Gastroesophageal sphincter (tissue), 4 donors: ENCODE results near the gene PRRC2A. TPM values are rescaled to one million over a fixed set of nuclear protein-coding genes. Genes with fewer than 3 reads are reported as not detected.
A peak's percentile ranks its signal among the peaks of the same experiment; 100 is the strongest.
"Not testable (repeated sequence)": the region's sequence is repeated elsewhere in the genome, so short reads cannot be mapped to it uniquely, and the experiment has no call there.

Source experiments
- ATAC-seq: fragments of 150-250 bp; one replicate; pipeline ENCODE4 v1.9.1; 2016; ENCODE audit warnings: mild to moderate bottlenecking, moderate library complexity
- H3K27ac ChIP-seq, 4 donors: fragments of 200-600 bp; sonication (generic) in 3 of 4; 1 replicate in 3 of 4; 2 replicates in 1 of 4; pipeline ENCODE4 v1.5.1; 2016 to 2019
- H3K27me3 ChIP-seq: fragments of 200-600 bp; sonication (generic); one replicate; pipeline ENCODE4 v1.5.1; 2019
- H3K36me3 ChIP-seq, 2 donors: fragments of 200-600 bp; sonication (generic); one replicate each; pipeline ENCODE4 v1.5.1; 2019; ENCODE audit warnings: control low read depth in 1 of 2
- H3K4me1 ChIP-seq, 3 donors: fragments of 200-600 bp; sonication (generic); 1 replicate in 2 of 3; 2 replicates in 1 of 3; pipeline ENCODE4 v1.5.1; 2016 to 2019; ENCODE audit warnings: control low read depth in 2 of 3
- H3K4me3 ChIP-seq, 2 donors: fragments of 200-600 bp; sonication (generic); one replicate each; pipeline ENCODE4 v1.5.1; 2019; ENCODE audit warnings: mild to moderate bottlenecking in 1 of 2, moderate library complexity in 1 of 2
- H3K9me3 ChIP-seq, 3 donors: fragments of 200-600 bp; sonication (generic); one replicate each; pipeline ENCODE4 v1.5.1; 2017 to 2019; ENCODE audit warnings: control low read depth in 2 of 3
- EP300 ChIP-seq: sonication (generic); formaldehyde crosslinking; IDR thresholded peaks from one replicate; pipeline ENCODE4 v1.6.1; 2017; ENCODE audit warnings: antibody characterized with exemption, mild to moderate bottlenecking
- POLR2A ChIP-seq, 2 donors: fragments of 450-650 bp; IDR thresholded peaks; one replicate each; pipeline ENCODE4 v1.6.1; 2017; ENCODE audit warnings: antibody characterized with exemption in 2 of 2, mild to moderate bottlenecking in 2 of 2, moderate library complexity in 1 of 2
- POLR2AphosphoS5 ChIP-seq: sonication (generic); formaldehyde crosslinking; IDR thresholded peaks from one replicate; pipeline ENCODE4 v1.6.1; 2017; ENCODE audit warnings: antibody characterized with exemption
- WGBS, 2 donors: methylation state at CpG; one replicate each; pipeline ENCODE4 v1.1.5; 2018; ENCODE audit warnings: low coverage in 1 of 2; 5-methylcytosine and 5-hydroxymethylcytosine counted together
- total RNA-seq, 4 donors: library from RNA; depleted of rRNA; stranded (reverse); fragments of >200 nt; gene quantifications; one replicate each; pipeline ENCODE4 v1.1.0, GENCODE V29; 2016
- TF ChIP-seq, protein P1 (sequence below), 4 experiments: fragments of 200-600 bp in 2 of 4; fragments of 450-650 bp in 2 of 4; sonication (generic) in 1 of 4; IDR thresholded peaks; one replicate each; pipeline ENCODE4 v1.5.1; 2017 to 2019; ENCODE audit warnings: antibody characterized with exemption in 4 of 4, mild to moderate bottlenecking in 2 of 4, moderate library complexity in 2 of 4

The PRRC2A gene
- total RNA-seq, 4 donors from 2014 or later, result 47.9 to 137 (median 76.2) TPM

DNA sequence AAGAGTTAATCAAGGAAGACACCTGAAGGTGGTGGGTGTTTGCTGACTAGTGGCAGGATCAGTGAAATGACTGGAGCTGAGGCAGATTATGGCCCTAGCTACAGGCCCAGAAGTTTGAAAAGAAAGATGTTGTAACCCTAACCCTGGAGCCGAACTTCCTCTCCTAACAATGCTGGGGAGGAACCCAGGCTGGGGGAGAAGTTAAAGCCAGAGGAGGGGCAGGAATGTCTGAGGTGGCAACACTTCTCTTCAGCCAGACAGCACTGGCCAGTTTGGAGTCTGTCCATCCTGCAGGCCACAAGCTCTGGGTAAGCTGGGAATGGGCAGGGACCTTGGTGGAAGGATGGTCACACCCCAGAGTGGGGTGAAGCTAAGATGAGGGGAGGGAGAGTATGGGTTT, 34.5 kb upstream of the PRRC2A start, which contains the start of gene LST1:
LST1 (plus strand) TSS at position 270 of the 400 bp plus-strand sequence. CDS start 1,023 bp downstream, outside the sequence.
- peaks cover 24% of the 10 kb centered on the region for H3K27me3 ChIP-seq
- H3K27ac ChIP-seq, result peak within 1 kb of the TSS in 1 of 4 donors; percentile 44
- H3K36me3 ChIP-seq, result no peaks in the 10 kb centered on the region
- H3K4me1 ChIP-seq, result peaks cover 0 to 14% (median 9%) of the 10 kb centered on the region in 3 donors
- TF ChIP-seq EP300, result no peak
- TF ChIP-seq, protein P1, sequence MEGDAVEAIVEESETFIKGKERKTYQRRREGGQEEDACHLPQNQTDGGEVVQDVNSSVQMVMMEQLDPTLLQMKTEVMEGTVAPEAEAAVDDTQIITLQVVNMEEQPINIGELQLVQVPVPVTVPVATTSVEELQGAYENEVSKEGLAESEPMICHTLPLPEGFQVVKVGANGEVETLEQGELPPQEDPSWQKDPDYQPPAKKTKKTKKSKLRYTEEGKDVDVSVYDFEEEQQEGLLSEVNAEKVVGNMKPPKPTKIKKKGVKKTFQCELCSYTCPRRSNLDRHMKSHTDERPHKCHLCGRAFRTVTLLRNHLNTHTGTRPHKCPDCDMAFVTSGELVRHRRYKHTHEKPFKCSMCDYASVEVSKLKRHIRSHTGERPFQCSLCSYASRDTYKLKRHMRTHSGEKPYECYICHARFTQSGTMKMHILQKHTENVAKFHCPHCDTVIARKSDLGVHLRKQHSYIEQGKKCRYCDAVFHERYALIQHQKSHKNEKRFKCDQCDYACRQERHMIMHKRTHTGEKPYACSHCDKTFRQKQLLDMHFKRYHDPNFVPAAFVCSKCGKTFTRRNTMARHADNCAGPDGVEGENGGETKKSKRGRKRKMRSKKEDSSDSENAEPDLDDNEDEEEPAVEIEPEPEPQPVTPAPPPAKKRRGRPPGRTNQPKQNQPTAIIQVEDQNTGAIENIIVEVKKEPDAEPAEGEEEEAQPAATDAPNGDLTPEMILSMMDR (IDR thresholded peaks at IDR 0.05), result no peak
- TF ChIP-seq POLR2A (IDR thresholded peaks at IDR 0.05), result no peak
- TF ChIP-seq POLR2AphosphoS5, result no peak
- H3K4me3 ChIP-seq, result no peak within 1 kb of the TSS
- peak; percentile 17 for ATAC-seq
- WGBS, 2 donors, result 57 to 78% methylated on average over 1 of the region's 1 CpG
- no peaks in the 10 kb centered on the region for H3K9me3 ChIP-seq

DNA sequence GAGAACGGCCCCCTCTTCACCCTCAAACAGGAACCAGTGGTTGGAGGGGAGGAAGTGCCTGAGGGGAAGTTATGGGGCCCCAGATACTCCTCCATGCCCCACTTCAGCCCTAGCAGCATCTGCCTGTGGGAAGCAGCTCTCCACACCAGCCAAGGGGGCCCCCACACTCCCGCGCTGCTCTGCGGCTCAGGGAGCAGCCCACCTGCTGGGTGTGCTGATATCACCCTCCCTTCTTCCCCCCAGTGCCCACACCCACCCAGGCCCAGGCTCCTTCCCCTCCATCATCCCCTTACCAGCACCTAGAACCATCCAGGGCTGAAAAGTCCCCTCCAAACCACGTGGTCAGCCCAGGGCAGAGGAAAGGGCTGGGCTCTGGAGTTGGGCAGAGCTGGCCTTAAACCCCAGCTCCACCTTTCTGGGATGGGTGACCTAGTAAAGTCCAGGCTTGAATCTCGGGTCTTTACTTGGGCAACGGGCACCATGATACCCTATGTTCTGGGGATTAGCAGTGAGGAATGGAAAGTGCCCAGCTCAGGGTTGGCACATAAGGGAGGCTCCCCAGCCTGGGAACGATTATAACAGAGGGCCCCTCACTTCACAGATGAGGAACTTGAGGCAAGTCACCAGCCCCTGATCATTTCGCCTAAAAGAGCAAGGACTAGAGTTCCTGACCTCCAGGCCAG, 33.8 kb upstream of the PRRC2A start:
- Histone ChIP-seq H3K4me3 (no peak overlapping the region), H3K27ac (peak overlapping the region in 1 of 4 donors; percentile 44), H3K9me3 (no peaks in the 10 kb centered on the region), H3K36me3 (no peaks in the 10 kb centered on the region), H3K27me3 (peaks cover 24% of the 10 kb centered on the region), H3K4me1 (peaks cover 0 to 7% (median 7%) of the 10 kb centered on the region in 3 donors)
- TF ChIP-seq POLR2AphosphoS5 (no peak), EP300 (no peak), POLR2A (IDR thresholded peaks at IDR 0.05) (no peak)
- TF ChIP-seq, protein P1 (IDR thresholded peaks at IDR 0.05), result no peak
- ATAC-seq, result no peak
- 60 to 83% methylated on average over 2 of the region's 9 CpGs for WGBS, 2 donors

DNA sequence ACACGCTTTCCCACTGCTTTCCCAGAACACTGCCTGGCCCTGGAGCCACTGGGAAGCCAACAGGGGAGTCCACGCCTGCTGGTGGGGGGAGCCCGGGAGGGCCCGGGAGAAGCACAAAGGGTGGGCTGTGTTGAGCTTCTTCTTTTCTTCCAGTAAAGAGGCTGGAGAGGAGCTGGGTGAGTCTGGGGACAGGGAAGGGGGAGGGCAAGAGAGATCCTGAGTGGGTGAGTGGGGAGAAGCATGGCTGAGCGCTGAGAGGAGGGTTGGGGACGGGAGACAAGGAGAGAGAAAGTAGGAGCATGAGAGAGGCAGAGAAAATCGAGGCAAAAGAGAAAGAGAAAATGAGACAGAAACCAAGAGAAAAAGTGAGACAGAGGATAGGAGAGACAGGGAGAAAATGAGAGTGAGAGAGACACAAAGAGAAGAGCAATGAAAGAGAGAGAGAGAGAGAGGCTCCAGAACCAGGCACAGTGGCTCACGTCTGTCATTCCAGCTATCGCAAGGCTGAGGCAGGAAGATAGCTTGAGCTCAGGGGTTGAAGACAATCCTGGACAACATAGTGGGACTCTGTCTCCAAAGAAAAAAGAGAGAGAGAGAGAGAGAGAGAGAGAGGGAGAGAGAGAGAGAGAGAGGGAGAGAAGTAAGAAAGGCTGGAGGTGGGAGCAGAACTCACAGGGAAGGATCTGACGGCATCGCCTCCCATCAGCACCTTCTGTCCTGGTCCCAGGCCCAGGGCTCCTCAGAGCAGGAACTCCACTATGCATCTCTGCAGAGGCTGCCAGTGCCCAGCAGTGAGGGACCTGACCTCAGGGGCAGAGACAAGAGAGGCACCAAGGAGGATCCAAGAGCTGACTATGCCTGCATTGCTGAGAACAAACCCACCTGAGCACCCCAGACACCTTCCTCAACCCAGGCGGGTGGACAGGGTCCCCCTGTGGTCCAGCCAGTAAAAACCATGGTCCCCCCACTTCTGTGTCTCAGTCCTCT, 32.4 kb upstream of the PRRC2A start:
- Histone ChIP-seq H3K36me3 (no peaks in the 10 kb centered on the region), H3K27ac (no peak overlapping the region), H3K9me3 (no peaks in the 10 kb centered on the region), H3K4me1 (no peaks in the 10 kb centered on the region), H3K4me3 (no peak overlapping the region), H3K27me3 (peaks cover 24% of the 10 kb centered on the region)
- WGBS, 2 donors, result 58 to 64% methylated on average over 5 to 7 of the region's 12 CpGs
- TF ChIP-seq, protein P1 (IDR thresholded peaks at IDR 0.05), result no peak
- ATAC-seq, result no peak

DNA sequence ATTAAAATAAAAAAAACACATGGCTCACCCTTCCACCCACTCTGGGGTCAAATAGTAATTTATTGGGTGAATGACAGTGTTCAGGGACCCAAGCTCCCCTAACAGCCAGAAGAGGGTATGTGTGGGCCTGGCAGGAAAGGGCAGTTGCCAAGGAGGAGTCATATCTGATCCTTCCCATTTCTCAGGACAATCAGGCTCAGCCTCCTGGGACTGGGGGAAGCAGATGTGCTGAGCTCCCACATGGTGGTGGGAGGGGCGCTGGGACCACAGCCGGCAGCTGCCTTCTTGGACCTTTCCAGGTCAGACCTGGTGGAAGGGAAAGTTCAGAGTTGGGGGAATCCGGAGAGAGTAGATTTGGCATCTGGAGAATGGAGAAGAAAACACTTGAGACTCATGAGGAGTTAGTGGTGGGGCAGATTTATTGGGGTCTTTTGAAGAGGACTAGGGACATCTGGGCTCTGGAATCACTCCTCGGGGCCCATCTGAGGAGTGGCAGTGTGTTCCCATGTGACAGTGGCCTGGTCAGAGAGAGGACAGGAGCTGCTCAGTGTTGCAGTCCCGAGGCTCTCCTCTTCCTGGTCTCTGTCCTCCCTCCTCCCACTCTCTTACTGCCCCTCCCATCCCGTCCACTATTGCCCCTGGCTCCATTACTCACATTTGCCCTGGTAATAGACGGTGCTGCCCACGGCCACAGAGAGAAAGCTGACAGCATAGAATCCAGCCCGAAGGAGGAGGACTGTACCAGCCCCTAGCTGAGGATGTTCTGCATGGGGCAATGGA, 31.5 kb upstream of the PRRC2A start:
- no peak for ATAC-seq

GRCh38 chr6:31590691-31591090, 29.8 kb upstream of the PRRC2A start:
- H3K36me3 ChIP-seq, H3K4me1 ChIP-seq, H3K4me3 ChIP-seq, ATAC-seq, H3K27ac ChIP-seq, H3K9me3 ChIP-seq: not testable (repeated sequence)
- 72 to 100% methylated on average over 1 to 5 of the region's 5 CpGs for WGBS, 2 donors
- H3K27me3 ChIP-seq, result peaks cover 24% of the 10 kb centered on the region

More for the DNA sequence above, 31.5 kb upstream of the PRRC2A start:
- Histone ChIP-seq H3K27me3 (peaks cover 24% of the 10 kb centered on the region), H3K36me3 (no peaks in the 10 kb centered on the region), H3K4me3 (no peak overlapping the region), H3K9me3 (no peaks in the 10 kb centered on the region), H3K27ac (no peak overlapping the region), H3K4me1 (no peaks in the 10 kb centered on the region)
- WGBS, 2 donors, result 25 to 57% methylated on average over 2 to 5 of the region's 9 CpGs
- TF ChIP-seq, protein P1 (IDR thresholded peaks at IDR 0.05), result no peak
- TF ChIP-seq POLR2AphosphoS5 (no peak), EP300 (no peak), POLR2A (IDR thresholded peaks at IDR 0.05) (no peak)
